ENCODE data around the gene RAPGEF5. TPM values are rescaled to one million over a fixed set of nuclear protein-coding genes. Genes with fewer than 3 reads are reported as not detected.

The RAPGEF5 gene
- total RNA-seq (2013; cell fraction: nucleolus; rRNA removed): 20.1 and 24.4 TPM in 2 replicates
- total RNA-seq (2014; rRNA removed) (1.9 and 2.2 TPM in 2 replicates), total RNA-seq (2014; rRNA removed; fragmentation: Illumina TruSeq; extraction: Trizol) (3.2 and 4.2 TPM in 2 replicates), total RNA-seq (2021) (4.0 and 4.3 TPM in 2 replicates), polyA plus RNA-seq (2011; rRNA removed) (0.56 and 0.57 TPM in 2 replicates), polyA plus RNA-seq (2014; fragmentation: Illumina TruSeq; extraction: Trizol) (1.6 and 1.9 TPM in 2 replicates), polyA plus RNA-seq (2014; fragmentation: Nextera tagmentation; extraction: Ambion mirVana) (under 1 TPM; 0.38 to 0.39 TPM), polyA plus RNA-seq (2014; rRNA removed) (1.7 and 1.8 TPM in 2 replicates), polyA plus RNA-seq (2016; fragmentation: Nextera tagmentation; extraction: Ambion mirVana) (under 1 TPM in 1 of 2 experiments, not detected in 1; 0.88 TPM), polyA minus RNA-seq (2011; rRNA and poly(A)+ RNA removed) (1.9 and 2.7 TPM in 2 replicates), Bru-seq, nascent RNA (percentile 57 among the genes with signal in this experiment), BruChase-seq, experiment 1, labeled RNA remaining after a 6-hour chase (percentile 46 among the genes with signal in this experiment), BruChase-seq, experiment 2, labeled RNA remaining after a 2-hour chase (percentile 51 among the genes with signal in this experiment)
- 1.8 TPM for polyA plus RNA-seq (2011; ENCODE audit: low read depth)
- polyA plus RNA-seq (2011; cell fraction: cytosol; rRNA removed): 0.18 and 0.39 TPM in 2 replicates
- polyA plus RNA-seq (2011; cell fraction: nucleus; rRNA removed): 0.88 and 0.95 TPM in 2 replicates
- 1.3 and 2.2 TPM in 2 replicates for polyA plus RNA-seq (2012)
- 0.52 and 0.53 TPM in 2 replicates for polyA minus RNA-seq (2011; cell fraction: cytosol; rRNA and poly(A)+ RNA removed)
- 4.6 and 5.3 TPM in 2 replicates for polyA minus RNA-seq (2011; cell fraction: nucleus; rRNA and poly(A)+ RNA removed)
- long read RNA-seq, experiment 1, partial matches to known transcripts: 1 of 1 reads
- long read RNA-seq, experiment 1, other reads (novel, unspliced or antisense): 0 of 1 reads
- long read RNA-seq, experiment 2: 0 reads

- CTCF ChIA-PET: interaction anchor here (1.2 kb wide), 1 partner anchor 192 kb away, joined by 3 read pairs; no protein-coding TSS in a partner anchor
Measured at GRCh38 chr7:22356701-22357310, at the start of gene RAPGEF5. Gene RAPGEF5, minus strand, starts transcription at chr7:22357154. Its CDS starts 94 bp downstream, at chr7:22357060.

More at GRCh38 chr7:22356701-22357310, at the start of gene RAPGEF5:
- Histone ChIP-seq H3K4me3 (peak within 1 kb of the TSS; percentile 90), H3K36me3 (ENCODE audit: control insufficient read depth in 2 of 2, insufficient read depth in 2 of 2, low read length in 1 of 2) (no peaks in the 10 kb centered on the region), H3K4me1 (ENCODE audit: control insufficient read depth, insufficient read depth, low read length) (peaks cover 3% of the 10 kb centered on the region; the same call in 1 of the 2 replicates), H3K27ac (ENCODE audit: control insufficient read depth, insufficient read depth) (no peak within 1 kb of the TSS), H3K4me2 (ENCODE audit: control insufficient read depth, insufficient read depth) (peak within 1 kb of the TSS; percentile 75), H3K27me3 (replicated peaks in 1 of 2; ENCODE audit: control insufficient read depth in 2 of 2, insufficient read depth in 2 of 2, low read length in 1 of 2) (peaks cover 0 to 4% of the 10 kb centered on the region in 2 experiments; a peak in 2 of 4 replicates), H4K20me1 (ENCODE audit: control insufficient read depth, insufficient read depth) (no peaks in the 10 kb centered on the region), H3K79me2 (ENCODE audit: control insufficient read depth, insufficient read depth, low read length) (peaks cover 31% of the 10 kb centered on the region), H2AFZ (ENCODE audit: control insufficient read depth, low read depth, low read length) (peak within 1 kb of the TSS; percentile 51), H3K9me3 (replicated peaks; ENCODE audit: control insufficient read depth, insufficient read depth, low read length) (peaks cover 10% of the 10 kb centered on the region; the same call in 2 of the 3 replicates), H3K9ac (ENCODE audit: control insufficient read depth, insufficient read depth, low read length) (peak within 1 kb of the TSS; percentile 49)
- POLR2A ChIA-PET: interaction anchor here (1.1 kb wide), 1 partner anchor 11 kb away, joined by 3 read pairs; no protein-coding TSS in a partner anchor
- RAD21 ChIA-PET (ENCODE audit: unreplicated experiment): no interaction called here
- DNase-seq (ENCODE audit: low read depth, low spot score) (no peak), ATAC-seq (peak; percentile 72), FAIRE-seq (no peak)
- SMC1A ChIA-PET (ENCODE audit: uncharacterized antibody, unreplicated experiment): interaction anchor here (1.1 to 2.7 kb wide), 3 partner anchors 63 to 176 kb away, joined by 3 to 6 read pairs (median 3); no protein-coding TSS in a partner anchor
- under 1% methylated on average over 18 of the region's 95 CpGs for WGBS (ENCODE audit: insufficient coverage, insufficient replicate concordance, low lambda C conversion rate, missing lambda C conversion rate)
- intact Hi-C loops (cut with micrococcal nuclease; ENCODE audit: unreplicated experiment) (no loop called here), in situ Hi-C loops (cut with MboI) (no loop called here)
- 0 out of 2 replicates have a peak, but pooled peaks have one; percentile 23 for TF ChIP-seq NFYB (IDR thresholded peaks at IDR 0.05; ENCODE audit: insufficient read depth, low read depth, low read length)
- TF ChIP-seq BACH1 (IDR thresholded peaks at IDR 0.05; ENCODE audit: borderline replicate concordance): 0 out of 2 replicates have a peak, but pooled peaks have one; percentile 30
- 0 out of 2 replicates have a peak, but pooled peaks have one; percentile 23 for TF ChIP-seq GATAD2B (conservative IDR thresholded peaks at IDR 0.05; ENCODE audit: low read depth)
- 0 out of 3 replicates have a peak, but pooled peaks of 1 of the 2 experiments have one; percentile 2 for TF ChIP-seq EGR1 (IDR thresholded peaks at IDR 0.05; ENCODE audit: borderline replicate concordance in 1 of 2, low read depth in 2 of 2, low read length in 2 of 2)
- no peak for TF ChIP-seq NFIC (IDR thresholded peaks at IDR 0.05; ENCODE audit: low read depth, low read length)
- TF ChIP-seq IKZF1 (conservative IDR thresholded peaks at IDR 0.05): peak; percentile 41; the same call in 1 of the 2 replicates
- TF ChIP-seq KAT2A (conservative IDR thresholded peaks at IDR 0.05; ENCODE audit: control insufficient read depth, low read depth, low read length): no peak
- TF ChIP-seq, protein P1, sequence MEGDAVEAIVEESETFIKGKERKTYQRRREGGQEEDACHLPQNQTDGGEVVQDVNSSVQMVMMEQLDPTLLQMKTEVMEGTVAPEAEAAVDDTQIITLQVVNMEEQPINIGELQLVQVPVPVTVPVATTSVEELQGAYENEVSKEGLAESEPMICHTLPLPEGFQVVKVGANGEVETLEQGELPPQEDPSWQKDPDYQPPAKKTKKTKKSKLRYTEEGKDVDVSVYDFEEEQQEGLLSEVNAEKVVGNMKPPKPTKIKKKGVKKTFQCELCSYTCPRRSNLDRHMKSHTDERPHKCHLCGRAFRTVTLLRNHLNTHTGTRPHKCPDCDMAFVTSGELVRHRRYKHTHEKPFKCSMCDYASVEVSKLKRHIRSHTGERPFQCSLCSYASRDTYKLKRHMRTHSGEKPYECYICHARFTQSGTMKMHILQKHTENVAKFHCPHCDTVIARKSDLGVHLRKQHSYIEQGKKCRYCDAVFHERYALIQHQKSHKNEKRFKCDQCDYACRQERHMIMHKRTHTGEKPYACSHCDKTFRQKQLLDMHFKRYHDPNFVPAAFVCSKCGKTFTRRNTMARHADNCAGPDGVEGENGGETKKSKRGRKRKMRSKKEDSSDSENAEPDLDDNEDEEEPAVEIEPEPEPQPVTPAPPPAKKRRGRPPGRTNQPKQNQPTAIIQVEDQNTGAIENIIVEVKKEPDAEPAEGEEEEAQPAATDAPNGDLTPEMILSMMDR (IDR thresholded peaks at IDR 0.05 in 2 of 3, conservative IDR thresholded peaks at IDR 0.05 in 1 of 3; ENCODE audit: control insufficient read depth in 2 of 3, extremely low read depth in 1 of 3, insufficient read depth in 1 of 3, low read depth in 3 of 3, low read length in 3 of 3): no peak
- no peak for TF ChIP-seq MAX (IDR thresholded peaks at IDR 0.05; ENCODE audit: low read depth, low read length)
- peak; percentile 49 for TF ChIP-seq POLR2A (IDR thresholded peaks at IDR 0.05; ENCODE audit: low read depth, low read length)
- TF ChIP-seq, protein P2, sequence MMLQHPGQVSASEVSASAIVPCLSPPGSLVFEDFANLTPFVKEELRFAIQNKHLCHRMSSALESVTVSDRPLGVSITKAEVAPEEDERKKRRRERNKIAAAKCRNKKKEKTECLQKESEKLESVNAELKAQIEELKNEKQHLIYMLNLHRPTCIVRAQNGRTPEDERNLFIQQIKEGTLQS (IDR thresholded peaks at IDR 0.05; ENCODE audit: borderline replicate concordance, extremely low read depth, low read depth, low read length): no peak
- peak in 1 of 2 experiments; percentile 70; a peak in 2 of 4 replicates for TF ChIP-seq BHLHE40 (IDR thresholded peaks at IDR 0.05; ENCODE audit: borderline replicate concordance in 1 of 2, low read depth in 2 of 2, low read length in 1 of 2)
- no TSS peak for BruUV-seq (replicated peaks)

Data from GM12878 (cell line).